Mesenchymal stem cell (in vitro differentiated cells and primary cell): ENCODE results near the gene MARK2.

Experiments used
- DNase-seq: peaks from one replicate; pipeline ENCODE4 v3.0.0-alpha.2; 2013
- H2AFZ ChIP-seq: one replicate; pipeline ENCODE4 v1.6.1; 2013; ENCODE audit warnings: low read depth, mild to moderate bottlenecking, control low read depth, inconsistent platforms, low read length, moderate library complexity
- H2AK5ac ChIP-seq: 2 replicates; pipeline ENCODE4 v1.6.1; 2013; ENCODE audit warnings: low read length, moderate library complexity, mild to moderate bottlenecking, inconsistent platforms; ENCODE audit not compliant: severe bottlenecking
- H2BK120ac ChIP-seq: one replicate; pipeline ENCODE4 v1.6.1; 2013; ENCODE audit warnings: low read depth, mild to moderate bottlenecking, inconsistent platforms, low read length, moderate library complexity
- H2BK12ac ChIP-seq, 2 experiments: one replicate each; pipeline ENCODE4 v1.6.1; 2013; ENCODE audit warnings: inconsistent platforms in 2 of 2, low read length in 2 of 2, mild to moderate bottlenecking in 2 of 2, moderate library complexity in 2 of 2, control low read depth in 1 of 2
- H2BK15ac ChIP-seq: one replicate; pipeline ENCODE4 v1.6.1; 2013; ENCODE audit warnings: mild to moderate bottlenecking, low read depth, inconsistent platforms; ENCODE audit not compliant: poor library complexity, severe bottlenecking
- H2BK5ac ChIP-seq: 2 replicates; pipeline ENCODE4 v1.6.1; 2013; ENCODE audit warnings: low read depth, mild to moderate bottlenecking, low read length, control low read depth, inconsistent platforms; ENCODE audit not compliant: poor library complexity, severe bottlenecking
- H3K14ac ChIP-seq, 2 experiments: one replicate each; pipeline ENCODE4 v1.6.1; 2013; ENCODE audit warnings: inconsistent platforms in 2 of 2, low read length in 2 of 2, control low read depth in 1 of 2, mild to moderate bottlenecking in 1 of 2, moderate library complexity in 1 of 2
- H3K18ac ChIP-seq, 2 experiments: one replicate each; pipeline ENCODE4 v1.6.1; 2013; ENCODE audit warnings: inconsistent platforms in 2 of 2, low read length in 2 of 2, control low read depth in 1 of 2, low read depth in 1 of 2, mild to moderate bottlenecking in 1 of 2
- H3K23ac ChIP-seq, 2 experiments: one replicate each; pipeline ENCODE4 v1.6.1; 2013; ENCODE audit warnings: inconsistent platforms in 2 of 2, low read length in 2 of 2, mild to moderate bottlenecking in 2 of 2, moderate library complexity in 2 of 2, control low read depth in 1 of 2
- H3K27ac ChIP-seq: 2 replicates; pipeline ENCODE4 v1.5.1; 2013; ENCODE audit warnings: mild to moderate bottlenecking, moderate library complexity, low read length, control low read depth, inconsistent platforms; ENCODE audit not compliant: poor library complexity, severe bottlenecking
- H3K27me3 ChIP-seq, 2 experiments: 2 replicates each; pipeline versions ENCODE4 v1.6.1 to v1.7.0; 2013; ENCODE audit warnings: low read length in 2 of 2, mild to moderate bottlenecking in 2 of 2, moderate library complexity in 2 of 2, control low read depth in 1 of 2, inconsistent platforms in 1 of 2; ENCODE audit not compliant: control insufficient read depth in 1 of 2, insufficient read depth in 1 of 2
- H3K36me3 ChIP-seq, 2 experiments: 2 replicates each; pipeline versions ENCODE4 v1.6.1 to v1.7.0; 2013; ENCODE audit warnings: low read length in 2 of 2, control low read depth in 1 of 2, inconsistent platforms in 1 of 2, low read depth in 1 of 2, mild to moderate bottlenecking in 1 of 2; ENCODE audit not compliant: insufficient read depth in 2 of 2, control insufficient read depth in 1 of 2
- H3K4ac ChIP-seq, 2 experiments: one replicate each; pipeline ENCODE4 v1.6.1; 2013; ENCODE audit warnings: inconsistent platforms in 2 of 2, low read length in 2 of 2, mild to moderate bottlenecking in 2 of 2, moderate library complexity in 2 of 2, control low read depth in 1 of 2, low read depth in 1 of 2
- H3K4me1 ChIP-seq: 2 replicates; pipeline ENCODE4 v1.6.1; 2013; ENCODE audit warnings: low read depth, low read length, control low read depth; ENCODE audit not compliant: control insufficient read depth, insufficient read depth
- H3K4me2 ChIP-seq: 2 replicates; pipeline ENCODE4 v1.6.1; 2013; ENCODE audit warnings: low read length, mild to moderate bottlenecking, inconsistent platforms; ENCODE audit not compliant: poor library complexity, severe bottlenecking
- H3K4me3 ChIP-seq, 2 experiments: 2 replicates each; pipeline versions ENCODE4 v1.5.1 to v1.7.0; 2013; ENCODE audit warnings: low read length in 2 of 2, mild to moderate bottlenecking in 2 of 2, control low read depth in 1 of 2, low read depth in 1 of 2; ENCODE audit not compliant: insufficient read depth in 1 of 2
- H3K79me1 ChIP-seq: replicated peaks from 2 replicates; pipeline ENCODE4 v1.6.1; 2013; ENCODE audit warnings: mild to moderate bottlenecking, control low read depth, low read length, inconsistent platforms; ENCODE audit not compliant: poor library complexity, severe bottlenecking
- H3K9ac ChIP-seq: 2 replicates; pipeline ENCODE4 v1.7.0; 2013; ENCODE audit warnings: mild to moderate bottlenecking, low read length, moderate library complexity
- H3K9me3 ChIP-seq: 2 replicates; pipeline ENCODE4 v1.7.0; 2013; ENCODE audit warnings: mild to moderate bottlenecking, low read length; ENCODE audit not compliant: control insufficient read depth
- H4K8ac ChIP-seq: one replicate; pipeline ENCODE4 v1.6.1; 2013; ENCODE audit warnings: inconsistent platforms, mild to moderate bottlenecking, low read length, moderate library complexity
- H4K91ac ChIP-seq: one replicate; pipeline ENCODE4 v1.6.1; 2013; ENCODE audit warnings: mild to moderate bottlenecking, low read length, inconsistent platforms
- WGBS: methylation state at CpG from one replicate; pipeline ENCODE4 v1.1.7; 2013; ENCODE audit warnings: mixed read lengths; 5-methylcytosine and 5-hydroxymethylcytosine counted together

The MARK2 gene

DNA sequence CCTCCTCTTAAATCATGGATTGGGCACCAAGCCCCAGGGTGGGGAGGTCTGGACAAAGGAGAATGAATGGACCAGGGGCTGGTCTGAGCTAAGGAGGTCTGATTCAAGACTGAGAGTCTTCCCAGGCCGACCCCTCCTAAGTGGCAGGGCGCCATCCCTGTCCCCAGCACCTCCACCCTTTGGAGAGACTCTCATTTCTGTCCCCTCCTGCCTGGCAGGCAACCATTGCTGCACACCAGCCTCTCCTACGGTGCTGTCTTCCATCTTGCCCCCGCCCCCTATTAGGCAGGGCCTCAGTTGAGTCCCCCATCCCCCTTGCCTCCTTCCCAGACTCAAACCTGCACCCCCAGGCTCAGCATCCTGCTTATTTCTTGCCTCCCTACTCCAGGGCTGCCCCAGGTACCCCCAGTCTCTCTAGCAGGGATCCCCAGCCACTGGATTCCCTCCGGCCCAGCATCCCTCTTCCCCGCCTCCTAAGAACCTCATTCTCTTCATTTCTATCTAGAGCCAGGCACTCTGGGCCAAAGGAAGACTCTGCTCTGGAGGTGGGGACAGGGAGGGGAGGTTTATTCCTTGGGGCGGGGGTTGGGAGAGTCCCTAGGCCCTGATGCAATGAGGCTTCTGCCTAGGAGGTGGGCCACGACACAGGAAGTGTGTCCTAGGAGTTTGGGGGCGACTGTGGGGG, 79.7 kb downstream of the MARK2 start:
- Histone ChIP-seq H3K14ac (peak overlapping the region in 1 of 2 experiments; percentile 75), H3K36me3 (peaks cover 0 to 15% of the 10 kb centered on the region in 2 experiments), H3K27ac (peak overlapping the region; percentile 59), H3K9ac (peak overlapping the region; percentile 73), H2AFZ (no peak overlapping the region), H2BK5ac (peak overlapping the region; percentile 8), H3K79me1 (no peaks in the 10 kb centered on the region), H3K23ac (no peak overlapping the region), H3K4me1 (peaks cover 55% of the 10 kb centered on the region), H2BK12ac (peak overlapping the region; percentile 14 to 72), H3K4me3 (peak overlapping the region in 1 of 2 experiments; percentile 69), H3K27me3 (peaks cover 10 to 21% of the 10 kb centered on the region in 2 experiments), H3K4me2 (peak overlapping the region; percentile 90), H4K8ac (peak overlapping the region; percentile 98), H4K91ac (peak overlapping the region; percentile 96), H2BK120ac (peak overlapping the region; percentile 58), H2BK15ac (peak overlapping the region; percentile 75), H2AK5ac (peak overlapping the region; percentile 4), H3K18ac (peak overlapping the region; percentile 87 to 93), H3K4ac (peak overlapping the region; percentile 79 to 84), H3K9me3 (no peaks in the 10 kb centered on the region)
- WGBS = 39% methylated on average over 5 of the region's 9 CpGs
- DNase-seq = peak; percentile 58

DNA sequence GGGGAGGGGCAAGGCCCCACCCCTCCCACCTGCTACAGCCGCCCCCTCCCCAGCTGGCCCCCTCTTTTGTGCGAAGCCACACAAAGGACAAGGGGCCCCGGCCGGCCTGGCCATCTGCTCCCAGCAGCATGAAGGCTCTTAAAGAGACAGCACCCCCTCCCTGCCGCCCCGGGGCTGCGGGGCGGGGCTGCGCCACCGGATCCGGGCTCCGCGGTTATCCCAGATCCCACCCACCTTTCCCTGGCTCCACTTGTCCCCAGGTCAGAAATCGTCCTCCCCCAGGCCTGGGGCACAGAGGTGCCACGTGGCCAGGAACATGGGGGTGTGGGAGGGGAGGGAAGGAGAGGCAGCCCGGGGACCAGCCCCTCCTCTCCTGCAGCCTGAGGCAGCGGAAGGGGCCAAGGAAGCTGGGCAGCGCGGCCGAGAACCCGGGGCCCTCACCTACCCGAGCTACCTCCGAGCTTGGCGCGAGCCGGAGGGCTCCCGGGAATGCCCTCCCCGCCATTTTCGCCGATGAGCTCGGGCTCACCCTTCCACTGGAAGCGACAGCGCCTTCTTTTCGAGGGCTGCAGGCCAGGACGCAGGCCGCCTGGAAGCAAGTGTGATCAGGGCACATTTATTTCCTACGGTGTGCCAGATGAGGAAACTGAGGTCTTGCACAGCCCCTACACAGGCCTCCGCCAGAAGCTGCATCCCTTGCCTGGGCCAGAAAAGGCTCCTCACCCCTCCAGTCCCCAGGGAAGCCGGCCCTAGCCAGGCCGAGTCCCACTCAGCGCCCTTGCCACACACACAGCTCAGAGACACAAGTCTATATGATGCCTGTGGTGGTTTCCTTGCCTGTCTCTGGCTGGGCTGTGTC, 80.6 kb downstream of the MARK2 start:
- Histone ChIP-seq H3K23ac (no peak overlapping the region), H2BK12ac (peak overlapping the region; percentile 28 to 72), H3K79me1 (no peaks in the 10 kb centered on the region), H2BK120ac (peak overlapping the region; percentile 44), H2AFZ (peak overlapping the region; percentile 65), H3K9me3 (no peaks in the 10 kb centered on the region), H3K4me1 (peaks cover 55% of the 10 kb centered on the region), H3K36me3 (peaks cover 0 to 7% of the 10 kb centered on the region in 2 experiments), H4K8ac (peak overlapping the region; percentile 98), H3K4me3 (peak overlapping the region in 1 of 2 experiments; percentile 55), H2BK5ac (no peak overlapping the region), H3K4ac (peak overlapping the region; percentile 66 to 75), H3K4me2 (peak overlapping the region; percentile 48), H2AK5ac (peak overlapping the region; percentile 78), H3K14ac (peak overlapping the region in 1 of 2 experiments; percentile 9), H3K27ac (peak overlapping the region; percentile 59), H3K18ac (peak overlapping the region; percentile 87 to 93), H4K91ac (peak overlapping the region; percentile 96), H2BK15ac (peak overlapping the region; percentile 96), H3K27me3 (peaks cover 10 to 22% of the 10 kb centered on the region in 2 experiments), H3K9ac (peak overlapping the region; percentile 73)
- WGBS = 22% methylated on average over 27 of the region's 41 CpGs
- DNase-seq = peak; percentile 49

DNA sequence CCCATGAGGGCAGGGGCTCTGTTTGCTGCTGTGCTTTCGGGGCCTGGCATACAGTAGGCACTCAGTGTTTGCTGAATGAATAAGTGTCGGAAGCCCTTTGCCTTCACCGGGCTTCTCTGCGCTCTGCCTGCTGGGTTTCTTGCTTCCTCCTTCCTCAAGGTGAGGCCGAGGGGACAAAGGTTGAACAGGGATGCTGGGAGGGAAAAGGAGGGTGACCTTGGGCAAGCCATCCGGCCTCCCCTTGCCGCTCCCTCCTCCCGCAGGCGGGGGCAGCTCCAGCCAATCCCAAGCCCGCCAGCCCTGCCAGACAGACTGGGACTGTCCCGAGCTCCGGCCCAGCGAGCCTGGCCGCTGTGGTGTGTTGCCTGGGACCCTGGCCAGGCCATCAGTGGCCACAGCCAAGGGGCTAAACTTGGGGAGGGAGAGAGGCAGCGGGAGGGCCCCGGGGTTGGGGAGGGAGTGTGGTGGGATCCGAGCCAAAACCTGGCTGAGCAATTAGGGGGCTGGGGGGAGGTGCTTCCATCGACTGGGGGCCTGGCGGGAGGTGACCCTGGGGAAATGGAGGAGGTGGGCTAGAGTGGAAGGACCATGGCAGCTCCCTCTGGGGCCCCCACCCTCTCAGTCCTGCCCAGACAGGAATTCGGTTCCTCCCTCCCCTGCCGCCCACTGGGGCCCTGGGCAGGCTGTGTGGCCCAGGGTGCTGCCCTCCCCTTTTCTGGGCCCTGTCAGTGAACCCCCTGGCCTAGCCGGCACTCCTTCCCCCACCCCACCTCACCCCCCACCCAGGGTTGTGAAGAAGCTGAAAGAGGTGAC, 81.4 kb downstream of the MARK2 start:
- Histone ChIP-seq H3K4ac (peak overlapping the region; percentile 22 to 75), H3K4me3 (no peak overlapping the region), H3K14ac (peak overlapping the region in 1 of 2 experiments; percentile 9), H2BK12ac (peak overlapping the region; percentile 20 to 57), H3K23ac (no peak overlapping the region), H3K36me3 (no peaks in the 10 kb centered on the region), H3K79me1 (no peaks in the 10 kb centered on the region), H2BK5ac (no peak overlapping the region), H3K18ac (peak overlapping the region; percentile 82 to 87), H4K8ac (peak overlapping the region; percentile 98), H4K91ac (peak overlapping the region; percentile 96), H2AFZ (peak overlapping the region; percentile 24), H2AK5ac (peak overlapping the region; percentile 78), H2BK120ac (peak overlapping the region; percentile 44), H3K9ac (peak overlapping the region; percentile 73), H2BK15ac (peak overlapping the region; percentile 44), H3K4me1 (peaks cover 51% of the 10 kb centered on the region), H3K4me2 (peak overlapping the region; percentile 48), H3K27me3 (peaks cover 10 to 25% of the 10 kb centered on the region in 2 experiments), H3K27ac (peak overlapping the region; percentile 14), H3K9me3 (no peaks in the 10 kb centered on the region)
- DNase-seq = no peak
- 42% methylated on average over 21 of the region's 22 CpGs for WGBS
